Activated CD4-positive, alpha-beta T cell treated with anti-CD3 and anti-CD28 coated beads for 36 hours (primary cell): ENCODE results near the gene JAKMIP1. TPM values are rescaled to one million over a fixed set of nuclear protein-coding genes. Genes with fewer than 3 reads are reported as not detected.
A peak's percentile ranks its signal among the peaks of the same experiment; 100 is the strongest.

Experiments used
- ATAC-seq: fragments of 200-7000 bp; cut with Tn5 transposase; one replicate; pipeline ENCODE4 v1.10.0; 2021; ENCODE audit warnings: mild to moderate bottlenecking, moderate library complexity
- CTCF ChIA-PET: fragments of 350-600 bp; sonication (Branson Sonifier 250); formaldehyde crosslinking; loops from one replicate; lab custom pipeline; 2021; ENCODE audit warnings: antibody characterized with exemption; lab: Charles Lee
- POLR2A ChIA-PET: fragments of 350-600 bp; sonication (Branson Sonifier 250); formaldehyde crosslinking; loops from one replicate; lab custom pipeline; 2021; ENCODE audit warnings: antibody characterized with exemption, inconsistent platforms; lab: Charles Lee
- DNase-seq: peaks from one replicate; pipeline ENCODE4 v3.0.0-alpha.2; 2020
- H3K27ac Mint-ChIP-seq: one replicate; pipeline ENCODE4 v1.8.0; 2021; ENCODE audit warnings: mixed read lengths
- H3K27me3 Mint-ChIP-seq: one replicate; pipeline ENCODE4 v1.8.0; 2021; ENCODE audit warnings: mixed read lengths
- H3K36me3 Mint-ChIP-seq: one replicate; pipeline ENCODE4 v1.8.0; 2021; ENCODE audit warnings: low read depth, mixed read lengths
- H3K4me1 Mint-ChIP-seq: one replicate; pipeline ENCODE4 v1.8.0; 2021; ENCODE audit warnings: mixed read lengths
- H3K4me3 Mint-ChIP-seq: one replicate; pipeline ENCODE4 v1.8.0; 2021; ENCODE audit warnings: mild to moderate bottlenecking, moderate library complexity, mixed read lengths
- H3K9me3 Mint-ChIP-seq: one replicate; pipeline ENCODE4 v1.8.0; 2021; ENCODE audit warnings: low read depth, mixed read lengths
- intact Hi-C, 2 experiments: fragments of 100-400 bp; cut with DNase I in 1 of 2; cut with micrococcal nuclease in 1 of 2; formaldehyde crosslinking; loops; one replicate each; pipeline versions ENCODE4 v1.14.2 to v1.15.1; 2022 to 2024; cut with DNase I, micrococcal nuclease
- total RNA-seq, 2 experiments: library from RNA; stranded (reverse); gene quantifications; one replicate each; pipeline ENCODE4 v1.2.3, GENCODE V29; 2021

Gene JAKMIP1
- total RNA-seq = 1 to 10 TPM; 3.1 to 3.9 TPM

- Mint-ChIP-seq H3K27ac (no peak within 1 kb of the TSS), H3K36me3 (peaks cover 3% of the 10 kb centered on the region), H3K9me3 (peaks cover 7% of the 10 kb centered on the region), H3K4me3 (peak within 1 kb of the TSS; percentile 68), H3K4me1 (peaks cover 26% of the 10 kb centered on the region), H3K27me3 (peaks cover 42% of the 10 kb centered on the region)
- DNase-seq (peak; percentile 92), ATAC-seq (peak; percentile 83)
- POLR2A ChIA-PET = interaction anchor here (1.2 kb wide), 1 partner anchor 69 kb away, joined by 3 read pairs; the partner anchor contains the start of gene WFS1
- CTCF ChIA-PET = interaction anchor here (0.7 to 1.5 kb wide), 5 partner anchors 49 to 180 kb away, joined by 3 to 8 read pairs (median 3); no protein-coding TSS in a partner anchor
- intact Hi-C loops = loop anchor here in 1 of 2 experiments (1.0 kb wide), 2 partner anchors 19 to 69 kb away; partner anchors contain the start of gene WFS1
Measured at GRCh38 chr4:6200011-6200921, at the start of gene JAKMIP1. JAKMIP1 (minus strand) TSS chr4:6200549; CDS start chr4:6112850, 87,699 bp downstream.

- ChIA-PET POLR2A (no interaction called here), CTCF (interaction anchor here (0.6 to 7.9 kb wide), 6 partner anchors 49 to 1119 kb away, joined by 3 to 157 read pairs (median 4); no protein-coding TSS in a partner anchor)
- H3K36me3 Mint-ChIP-seq = no peaks in the 10 kb centered on the region
- no peak overlapping the region for H3K4me3 Mint-ChIP-seq
- H3K9me3 Mint-ChIP-seq = peaks cover 6% of the 10 kb centered on the region
- intact Hi-C loops = no loop called here
- H3K4me1 Mint-ChIP-seq = no peaks in the 10 kb centered on the region
- H3K27me3 Mint-ChIP-seq = peaks cover 39% of the 10 kb centered on the region
- DNase-seq = no peak
- no peak for ATAC-seq
- no peak overlapping the region for H3K27ac Mint-ChIP-seq
Measured at GRCh38 chr4:6248394-6248793, 48.0 kb upstream of the JAKMIP1 start.

GRCh38 chr4:6246170-6246634 is 45.9 kb upstream of the JAKMIP1 start:
- Mint-ChIP-seq H3K27ac (no peak overlapping the region), H3K4me3 (no peak overlapping the region), H3K4me1 (no peaks in the 10 kb centered on the region), H3K9me3 (peaks cover 6% of the 10 kb centered on the region), H3K27me3 (peaks cover 46% of the 10 kb centered on the region), H3K36me3 (no peaks in the 10 kb centered on the region)
- DNase-seq (no peak), ATAC-seq (no peak)
- CTCF ChIA-PET = interaction anchor here (0.7 to 1.0 kb wide), 2 partner anchors 8 to 119 kb away, joined by 3 read pairs; no protein-coding TSS in a partner anchor
- intact Hi-C loops = no loop called here
- POLR2A ChIA-PET = no interaction called here

GRCh38 chr4:6245246-6246169 is 45.2 kb upstream of the JAKMIP1 start:
- Mint-ChIP-seq H3K27me3 (peaks cover 47% of the 10 kb centered on the region), H3K9me3 (peaks cover 6% of the 10 kb centered on the region), H3K36me3 (no peaks in the 10 kb centered on the region), H3K27ac (no peak overlapping the region), H3K4me1 (no peaks in the 10 kb centered on the region), H3K4me3 (no peak overlapping the region)
- ATAC-seq (no peak), DNase-seq (no peak)
- intact Hi-C loops = no loop called here
- ChIA-PET CTCF (interaction anchor here (1.0 kb wide), 2 partner anchors 9 kb away, joined by 3 read pairs; no protein-coding TSS in a partner anchor), POLR2A (no interaction called here)

DNA sequence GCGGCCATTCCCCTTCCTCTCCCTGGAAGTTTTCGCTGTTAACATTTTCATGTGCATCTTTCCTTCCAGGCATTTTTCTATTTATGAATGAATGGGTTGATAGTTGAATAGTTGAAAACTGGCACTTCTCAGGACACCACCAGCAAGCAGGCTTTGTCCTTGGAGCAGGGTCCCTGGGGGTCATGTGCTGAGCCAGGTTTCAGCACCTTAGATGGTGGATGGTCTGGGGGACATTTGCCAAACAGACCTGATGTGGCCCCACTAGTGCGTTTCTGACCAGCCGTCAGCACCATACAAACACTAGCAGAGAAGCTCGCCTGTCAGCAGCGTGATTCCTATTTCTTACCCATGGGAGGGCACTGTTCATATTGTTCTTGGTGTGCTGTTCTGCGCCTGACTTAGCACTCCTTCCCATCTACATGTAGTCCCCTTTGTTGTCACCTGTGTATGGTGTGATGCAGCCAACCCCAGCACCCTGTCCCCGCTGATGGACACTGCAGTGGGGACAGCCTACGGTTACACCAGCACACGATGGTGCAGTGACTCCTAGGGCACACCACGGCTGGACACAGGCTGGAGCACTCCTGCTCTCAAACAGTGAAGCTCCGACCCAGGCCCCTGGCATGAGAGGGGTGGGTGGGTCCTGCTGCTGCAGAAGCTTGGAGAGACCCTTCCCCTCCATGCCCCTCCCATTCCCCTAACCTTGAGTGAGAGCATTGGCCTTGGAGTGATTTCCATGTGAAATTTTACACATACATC is 42.1 kb upstream of the JAKMIP1 start:
- peaks cover 32% of the 10 kb centered on the region for H3K27me3 Mint-ChIP-seq
- no peaks in the 10 kb centered on the region for H3K36me3 Mint-ChIP-seq
- intact Hi-C loops = no loop called here
- ChIA-PET CTCF (no interaction called here), POLR2A (no interaction called here)
- no peak overlapping the region for H3K27ac Mint-ChIP-seq
- no peak overlapping the region for H3K4me3 Mint-ChIP-seq
- H3K4me1 Mint-ChIP-seq = no peaks in the 10 kb centered on the region
- ATAC-seq (no peak), DNase-seq (no peak)
- peaks cover 6% of the 10 kb centered on the region for H3K9me3 Mint-ChIP-seq

- ChIA-PET CTCF (interaction anchor here (0.7 kb wide), 1 partner anchor 38 kb away, joined by 3 read pairs; no protein-coding TSS in a partner anchor), POLR2A (no interaction called here)
- intact Hi-C loops = no loop called here
- H3K36me3 Mint-ChIP-seq = no peaks in the 10 kb centered on the region
- ATAC-seq = no peak
- no peak overlapping the region for H3K27ac Mint-ChIP-seq
- H3K4me1 Mint-ChIP-seq = no peaks in the 10 kb centered on the region
- no peak for DNase-seq
- H3K4me3 Mint-ChIP-seq = no peak overlapping the region
- peaks cover 24% of the 10 kb centered on the region for H3K27me3 Mint-ChIP-seq
- H3K9me3 Mint-ChIP-seq = peaks cover 6% of the 10 kb centered on the region
Measured at GRCh38 chr4:6241062-6241845, 40.9 kb upstream of the JAKMIP1 start.

DNA sequence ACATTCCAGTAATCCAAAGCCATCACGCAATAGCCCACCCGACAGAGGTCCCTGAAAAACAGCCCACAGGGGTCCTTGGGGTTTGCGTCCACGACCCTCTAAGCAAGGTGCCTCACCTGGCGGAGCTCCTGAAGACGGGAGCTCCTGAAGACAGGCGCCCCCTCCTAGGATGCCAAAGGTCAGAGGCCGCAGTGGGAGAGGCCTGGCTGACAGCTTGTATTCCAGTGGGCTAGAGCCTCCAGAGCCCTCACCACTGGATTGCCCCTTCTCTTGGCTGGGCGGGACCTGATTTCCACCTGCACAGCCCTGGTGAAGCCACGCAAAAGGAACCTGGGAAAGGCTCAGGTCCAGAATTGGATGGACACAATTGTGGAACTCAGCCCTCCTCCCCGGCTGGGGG is 39.6 kb upstream of the JAKMIP1 start:
- no peaks in the 10 kb centered on the region for H3K4me1 Mint-ChIP-seq
- no peaks in the 10 kb centered on the region for H3K36me3 Mint-ChIP-seq
- no peak for ATAC-seq
- intact Hi-C loops = no loop called here
- H3K4me3 Mint-ChIP-seq = no peak overlapping the region
- DNase-seq = no peak
- H3K9me3 Mint-ChIP-seq = peaks cover 6% of the 10 kb centered on the region
- H3K27ac Mint-ChIP-seq = no peak overlapping the region
- ChIA-PET POLR2A (no interaction called here), CTCF (interaction anchor here (0.6 kb wide), 1 partner anchor 682 kb away, joined by 3 read pairs; no protein-coding TSS in a partner anchor)
- peaks cover 23% of the 10 kb centered on the region for H3K27me3 Mint-ChIP-seq

DNA sequence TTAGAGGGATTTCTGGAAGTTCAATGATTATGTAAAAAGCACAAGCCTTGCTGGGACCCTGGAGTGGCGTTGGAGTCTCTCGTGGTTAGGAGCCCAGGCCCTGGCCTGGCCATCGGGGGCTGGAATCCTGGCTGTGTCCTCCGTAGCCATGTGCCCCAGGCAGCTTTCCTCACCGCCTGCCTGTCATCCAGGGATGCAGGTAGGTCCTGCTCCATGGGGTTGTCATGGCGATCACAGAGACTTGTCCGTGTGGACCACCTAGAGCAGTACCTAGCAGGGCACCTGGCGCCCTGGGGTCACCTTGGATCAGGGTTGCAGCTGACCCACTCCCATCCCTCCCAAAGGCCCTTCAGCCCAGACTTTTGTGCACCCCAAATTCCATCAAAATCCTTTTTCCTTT is 39.1 kb upstream of the JAKMIP1 start:
- ATAC-seq = no peak
- H3K27ac Mint-ChIP-seq = no peak overlapping the region

GRCh38 chr4:6236816-6237390 is 36.6 kb upstream of the JAKMIP1 start:
- no peak overlapping the region for H3K4me3 Mint-ChIP-seq
- intact Hi-C loops = no loop called here

More for the DNA sequence above, 39.1 kb upstream of the JAKMIP1 start:
- H3K27me3 Mint-ChIP-seq = peaks cover 18% of the 10 kb centered on the region
- peaks cover under 1% of the 10 kb centered on the region for H3K9me3 Mint-ChIP-seq
- DNase-seq = no peak
- H3K4me1 Mint-ChIP-seq = no peaks in the 10 kb centered on the region
- ChIA-PET CTCF (interaction anchor here (0.6 kb wide), 1 partner anchor 682 kb away, joined by 3 read pairs; no protein-coding TSS in a partner anchor), POLR2A (no interaction called here)
- H3K4me3 Mint-ChIP-seq = no peak overlapping the region
- H3K36me3 Mint-ChIP-seq = no peaks in the 10 kb centered on the region
- intact Hi-C loops = no loop called here

More at GRCh38 chr4:6236816-6237390, 36.6 kb upstream of the JAKMIP1 start:
- Mint-ChIP-seq H3K27ac (no peak overlapping the region), H3K4me1 (no peaks in the 10 kb centered on the region), H3K9me3 (no peaks in the 10 kb centered on the region), H3K27me3 (peaks cover 6% of the 10 kb centered on the region), H3K36me3 (no peaks in the 10 kb centered on the region)
- ATAC-seq = no peak
- no peak for DNase-seq
- CTCF ChIA-PET = no interaction called here
- POLR2A ChIA-PET = no interaction called here
